Kidney (tissue), 14 donors: ENCODE data around the gene GRID1. TPM values are rescaled to one million over a fixed set of nuclear protein-coding genes. Genes with fewer than 3 reads are reported as not detected.

Experiments used
- DNase-seq, 5 donors: peaks; one replicate each; pipeline ENCODE4 v3.0.0-alpha.2; 2013 to 2020
- FAIRE-seq: peaks from 2 replicates; lab custom pipeline; 2012; peaks lifted over from hg19 to GRCh38; lab: Jason Lieb, UNC
- H3K27ac ChIP-seq, 2 donors: one replicate each; pipeline ENCODE4 v1.7.0; 2013; ENCODE audit warnings: low read depth in 2 of 2, low read length in 2 of 2, inconsistent platforms in 1 of 2
- H3K27me3 ChIP-seq: one replicate; pipeline ENCODE4 v1.7.1; 2013; ENCODE audit warnings: low read length, inconsistent platforms; ENCODE audit not compliant: control insufficient read depth, insufficient read depth
- H3K36me3 ChIP-seq, 3 donors: one replicate each; pipeline versions ENCODE4 v1.7.0 to v1.7.1; 2013; ENCODE audit warnings: low read length in 3 of 3, control low read depth in 1 of 3, inconsistent platforms in 1 of 3; ENCODE audit not compliant: insufficient read depth in 3 of 3, control insufficient read depth in 2 of 3
- H3K4me1 ChIP-seq, 3 donors: one replicate each; pipeline versions ENCODE4 v1.7.0 to v1.7.1; 2013; ENCODE audit warnings: low read length in 3 of 3, inconsistent platforms in 1 of 3, low read depth in 1 of 3; ENCODE audit not compliant: control insufficient read depth in 2 of 3, insufficient read depth in 2 of 3
- H3K4me3 ChIP-seq, 3 donors: one replicate each; pipeline versions ENCODE4 v1.7.0 to v1.8.1; 2013; ENCODE audit warnings: low read length in 3 of 3, control low read depth in 1 of 3, inconsistent platforms in 1 of 3
- H3K9ac ChIP-seq, 3 donors: one replicate each; pipeline versions ENCODE4 v1.7.0 to v1.7.1; 2013; ENCODE audit warnings: low read length in 3 of 3, control low read depth in 1 of 3, inconsistent platforms in 1 of 3
- H3K9me3 ChIP-seq, 3 donors: one replicate each; pipeline versions ENCODE4 v1.7.0 to v1.7.1; 2013; ENCODE audit warnings: low read length in 3 of 3, control low read depth in 1 of 3, inconsistent platforms in 1 of 3; ENCODE audit not compliant: control insufficient read depth in 2 of 3, insufficient read depth in 1 of 3
- intact Hi-C: fragments of 100-400 bp; cut with DNase I; formaldehyde crosslinking; loops from one replicate; pipeline ENCODE4 v1.11.1; 2022
- polyA plus RNA-seq: library from polyadenylated mRNA; stranded (reverse); fragments of 350-450 nt; fragmentation: Illumina TruSeq; extraction: RNeasy Lipid Tissue Mini Kit (QIAGEN cat#74804); gene quantifications from one replicate; pipeline ENCODE4 v1.2.3, GENCODE V29; 2014; ENCODE audit warnings: low read depth, low replicate concordance; ENCODE audit not compliant: insufficient read depth
- total RNA-seq: library from RNA; stranded (reverse); fragmentation: NEBNext Ultra II Directional; extraction: Animal tissue kit (Norgen Biotek cat#: 25700); gene quantifications from one replicate; pipeline ENCODE4 v1.2.1, GENCODE V29; 2021
- TF ChIP-seq, protein P1 (sequence below): IDR thresholded peaks from 3 replicates; pipeline ENCODE4 v1.5.1; 2012; ENCODE audit warnings: mild to moderate bottlenecking, moderate library complexity, borderline replicate concordance; ENCODE audit not compliant: insufficient read depth; ENCODE audit errors: extremely low read depth
- donor health status: control.
- donor health status: control.
- donor health status: control.
- donor health status: control.
- donor health status: control.
- donor health status: DM: yes; HTN: yes; CAD: no.
- donor health status: Normal renal cell carcinoma (clear cell type).

GRID1 gene
- total and polyA plus RNA-seq, 2 donors from 2014 or later, result 0.37 to 1.4 TPM

DNA sequence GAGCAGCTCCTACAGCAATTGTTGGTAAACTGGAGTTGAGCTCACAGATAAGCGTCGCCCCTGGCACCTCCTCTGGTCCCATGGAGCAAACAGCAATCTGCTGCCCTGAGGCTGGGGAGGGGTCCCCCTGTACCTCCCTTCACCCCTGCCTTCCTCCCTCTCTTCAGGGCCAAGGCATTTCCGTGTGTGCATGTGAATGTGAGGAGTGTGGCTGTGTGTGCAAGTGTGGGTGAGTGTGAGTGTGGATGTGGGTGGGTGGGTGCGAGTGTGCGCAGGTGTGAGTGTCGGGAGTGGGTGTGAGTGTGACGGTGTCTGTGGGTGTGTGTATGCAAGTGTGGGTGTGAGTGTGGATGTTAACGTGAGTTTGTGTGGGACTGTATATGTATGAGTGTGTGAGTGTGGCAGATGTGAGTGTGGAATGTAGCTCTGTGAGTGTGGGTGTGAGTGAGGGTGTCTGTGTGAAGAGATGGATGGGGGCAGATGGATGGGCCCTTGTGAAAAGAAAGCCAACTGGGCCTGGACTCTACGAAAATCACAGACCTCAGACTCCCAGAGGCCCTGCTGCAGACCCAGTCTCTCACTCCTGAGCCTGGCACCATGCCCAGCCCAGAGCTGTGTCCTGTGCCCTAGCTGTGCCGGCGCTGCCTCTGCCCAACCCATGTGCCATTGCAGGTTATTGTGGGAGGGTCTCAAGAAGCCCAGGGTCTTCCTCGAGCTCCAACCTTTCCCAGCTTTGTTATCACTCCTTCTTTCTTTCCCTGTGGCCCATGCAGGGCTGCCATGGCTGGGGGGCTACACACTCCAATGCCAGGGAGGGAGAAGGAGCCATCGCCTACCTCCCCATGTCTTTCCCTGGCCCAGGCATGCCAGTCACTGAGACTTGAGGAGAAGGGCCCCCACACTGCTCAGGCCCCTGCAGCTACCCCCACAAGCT, 73.9 kb downstream of the GRID1 start:
- Histone ChIP-seq H3K36me3 (no peaks in the 10 kb centered on the region), H3K9me3 (no peaks in the 10 kb centered on the region), H3K27me3 (no peaks in the 10 kb centered on the region), H3K4me3 (no peak overlapping the region), H3K27ac (no peak overlapping the region), H3K4me1 (no peaks in the 10 kb centered on the region), H3K9ac (no peak overlapping the region)
- intact Hi-C loops, result no loop called here
- TF ChIP-seq, protein P1, sequence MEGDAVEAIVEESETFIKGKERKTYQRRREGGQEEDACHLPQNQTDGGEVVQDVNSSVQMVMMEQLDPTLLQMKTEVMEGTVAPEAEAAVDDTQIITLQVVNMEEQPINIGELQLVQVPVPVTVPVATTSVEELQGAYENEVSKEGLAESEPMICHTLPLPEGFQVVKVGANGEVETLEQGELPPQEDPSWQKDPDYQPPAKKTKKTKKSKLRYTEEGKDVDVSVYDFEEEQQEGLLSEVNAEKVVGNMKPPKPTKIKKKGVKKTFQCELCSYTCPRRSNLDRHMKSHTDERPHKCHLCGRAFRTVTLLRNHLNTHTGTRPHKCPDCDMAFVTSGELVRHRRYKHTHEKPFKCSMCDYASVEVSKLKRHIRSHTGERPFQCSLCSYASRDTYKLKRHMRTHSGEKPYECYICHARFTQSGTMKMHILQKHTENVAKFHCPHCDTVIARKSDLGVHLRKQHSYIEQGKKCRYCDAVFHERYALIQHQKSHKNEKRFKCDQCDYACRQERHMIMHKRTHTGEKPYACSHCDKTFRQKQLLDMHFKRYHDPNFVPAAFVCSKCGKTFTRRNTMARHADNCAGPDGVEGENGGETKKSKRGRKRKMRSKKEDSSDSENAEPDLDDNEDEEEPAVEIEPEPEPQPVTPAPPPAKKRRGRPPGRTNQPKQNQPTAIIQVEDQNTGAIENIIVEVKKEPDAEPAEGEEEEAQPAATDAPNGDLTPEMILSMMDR, result no peak
- DNase-seq, result peak in 2 of 5 donors; percentile 4 to 19
- no peak for FAIRE-seq

DNA sequence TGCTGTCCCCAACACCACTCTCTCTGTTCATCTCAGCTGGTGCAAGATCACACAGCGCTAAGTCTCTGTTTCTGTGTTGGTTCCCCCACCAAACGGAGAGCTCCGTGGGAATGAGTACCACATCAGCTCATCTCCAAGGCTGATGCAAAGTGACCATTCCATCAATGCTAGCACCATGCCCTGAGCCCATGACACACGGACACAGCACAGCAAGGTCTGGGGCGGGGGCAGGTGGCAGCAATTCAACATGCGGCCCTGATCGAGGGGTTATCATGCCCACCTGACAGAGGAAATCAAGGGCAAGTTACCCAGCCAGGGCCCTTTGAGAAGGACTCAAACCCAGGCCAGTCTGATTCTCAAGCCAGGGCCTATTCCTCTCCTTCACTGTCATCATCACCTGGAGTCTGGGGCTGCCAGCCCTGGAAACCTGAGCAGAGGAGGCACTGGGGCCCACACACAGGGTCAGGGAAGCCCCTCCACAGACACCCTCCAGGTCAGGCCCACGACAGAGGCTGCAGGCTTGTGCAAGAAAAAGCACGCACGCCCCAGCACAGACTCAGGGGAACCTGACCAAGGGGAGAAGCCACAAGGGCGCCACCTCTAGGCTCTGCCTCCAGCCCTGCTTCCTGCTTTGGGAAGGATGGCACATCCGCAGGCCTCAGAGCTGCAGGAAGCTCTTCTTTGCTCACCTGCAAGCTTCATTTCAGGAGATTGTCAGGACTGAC, 74.8 kb downstream of the GRID1 start:
- peak in 2 of 5 donors; percentile 6 to 13 for DNase-seq
- intact Hi-C loops, result no loop called here

DNA sequence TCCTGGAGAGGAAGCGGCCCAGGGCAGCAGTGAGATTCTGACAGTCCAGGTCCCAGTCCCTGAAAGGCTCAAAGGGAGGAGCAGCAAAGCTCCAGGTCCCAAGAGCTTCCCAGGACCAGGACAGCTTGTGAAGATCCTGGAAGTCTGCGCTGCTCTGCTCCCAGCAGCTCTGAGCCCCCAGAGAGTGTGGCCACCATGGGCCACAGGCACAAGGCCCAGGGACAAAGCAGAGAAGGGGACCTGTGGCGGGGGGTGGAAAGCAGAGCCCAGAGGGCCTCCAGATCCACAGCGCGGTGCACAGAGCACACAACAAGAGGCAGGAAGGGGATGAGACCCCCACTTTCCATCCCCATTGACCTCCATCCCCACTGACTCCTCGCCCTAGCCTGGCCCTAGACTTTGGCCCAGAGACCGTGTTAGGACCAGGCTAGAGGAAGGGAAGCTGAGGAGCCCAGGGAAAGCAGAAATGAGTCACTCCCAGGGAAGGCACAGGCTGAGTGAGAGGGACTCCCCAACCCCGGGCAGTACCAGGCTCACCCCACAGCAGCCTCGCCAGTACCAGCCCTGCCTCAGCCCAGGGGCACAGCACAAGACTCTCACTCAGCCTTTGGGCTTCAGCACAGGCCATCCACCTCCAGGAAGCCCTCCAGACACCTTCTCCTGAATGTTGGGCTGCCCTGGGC, 75.5 kb downstream of the GRID1 start:
- no peaks in the 10 kb centered on the region for H3K9me3 ChIP-seq
- H3K4me1 ChIP-seq, result no peaks in the 10 kb centered on the region
- TF ChIP-seq, protein P1, result no peak
- intact Hi-C loops, result no loop called here
- H3K36me3 ChIP-seq, result no peaks in the 10 kb centered on the region
- H3K4me3 ChIP-seq, result no peak overlapping the region
- no peak overlapping the region for H3K9ac ChIP-seq
- no peaks in the 10 kb centered on the region for H3K27me3 ChIP-seq
- DNase-seq (peak in 1 of 5 donors; percentile 19), FAIRE-seq (no peak)
- H3K27ac ChIP-seq, result no peak overlapping the region

More for the DNA sequence above, 74.8 kb downstream of the GRID1 start:
- Histone ChIP-seq H3K36me3 (no peaks in the 10 kb centered on the region), H3K9me3 (no peaks in the 10 kb centered on the region), H3K27me3 (no peaks in the 10 kb centered on the region), H3K4me3 (no peak overlapping the region), H3K4me1 (no peaks in the 10 kb centered on the region), H3K9ac (no peak overlapping the region), H3K27ac (no peak overlapping the region)
- TF ChIP-seq, protein P1, result no peak
- FAIRE-seq, result no peak
